ENCODE data around the gene SKIDA1.
A peak's percentile ranks its signal among the peaks of the same experiment; 100 is the strongest.

SKIDA1 gene

GRCh38 chr10:21499701-21500577 lies 25.5 kb downstream of the SKIDA1 start:
- no peak for DNase-seq

GRCh38 chr10:21498986-21499385 lies 26.5 kb downstream of the SKIDA1 start:
- DNase-seq: no peak

GRCh38 chr10:21498377-21498776 lies 27.1 kb downstream of the SKIDA1 start:
- no peak for DNase-seq

GRCh38 chr10:21497177-21497807 lies 28.2 kb downstream of the SKIDA1 start:
- DNase-seq: peak; percentile 84

GRCh38 chr10:21496343-21497176 lies 28.9 kb downstream of the SKIDA1 start:
- no peak for DNase-seq

GRCh38 chr10:21495752-21496342 lies 29.6 kb downstream of the SKIDA1 start:
- peak; percentile 87 for DNase-seq

- DNase-seq: no peak
Measured at GRCh38 chr10:21495002-21495751, 30.3 kb downstream of the SKIDA1 start.

- no peak for DNase-seq
Measured at GRCh38 chr10:21494191-21495001, 31.1 kb downstream of the SKIDA1 start.

GRCh38 chr10:21493784-21494183 lies 31.7 kb downstream of the SKIDA1 start:
- no peak for DNase-seq

GRCh38 chr10:21492421-21492820 lies 33.1 kb downstream of the SKIDA1 start:
- no peak for DNase-seq

- DNase-seq: no peak
Measured at GRCh38 chr10:21490711-21491105, 34.8 kb downstream of the SKIDA1 start.

- no peak for DNase-seq
Measured at GRCh38 chr10:21490028-21490710, 35.3 kb downstream of the SKIDA1 start.

- DNase-seq: no peak
Measured at GRCh38 chr10:21488957-21489446, 36.5 kb downstream of the SKIDA1 start.

- peak; percentile 57 for DNase-seq
Measured at GRCh38 chr10:21488246-21488956, 37.1 kb downstream of the SKIDA1 start.

GRCh38 chr10:21487416-21488180 lies 37.9 kb downstream of the SKIDA1 start:
- no peak for DNase-seq

- DNase-seq: no peak
Measured at GRCh38 chr10:21482821-21483220, 42.7 kb downstream of the SKIDA1 start.

- DNase-seq: no peak
Measured at GRCh38 chr10:21481407-21481806, 44.1 kb downstream of the SKIDA1 start.

- DNase-seq: no peak
Measured at GRCh38 chr10:21479570-21480315, 45.7 kb downstream of the SKIDA1 start.

Measured in fibroblast of upper back skin (primary cell).